Endothelial cell of umbilical vein (primary cell): Measurements from ENCODE around the gene HRH2. TPM values are rescaled to one million over a fixed set of nuclear protein-coding genes. Genes with fewer than 3 reads are reported as not detected.

Experiments
- BruUV-seq: library from RNA; stranded (reverse); fragments of 400-500 nt; replicated peaks from 2 replicates; lab custom pipeline; 2021; lab: Mats Ljungman, UMichigan
- CTCF ChIA-PET: fragments of 300-600, 350-600 bp; sonication (Branson Sonifier 250); formaldehyde crosslinking; loops from one replicate; lab custom pipeline; 2021; ENCODE audit warnings: antibody characterized with exemption, inconsistent platforms; lab: Charles Lee
- POLR2A ChIA-PET: fragments of 300-600, 350-600 bp; sonication (Branson Sonifier 250); formaldehyde crosslinking; loops from one replicate; lab custom pipeline; 2021; ENCODE audit warnings: antibody characterized with exemption, inconsistent platforms; lab: Charles Lee
- DNase-seq: peaks from one replicate; pipeline ENCODE4 v3.0.0-alpha.2; 2011; ENCODE audit warnings: low read depth, low spot score
- FAIRE-seq: peaks from 2 replicates; lab custom pipeline; 2011; peaks lifted over from hg19 to GRCh38; lab: Jason Lieb, UNC
- H2AFZ ChIP-seq: 2 replicates; pipeline ENCODE4 v1.6.0; 2012; ENCODE audit warnings: low read depth, low read length, control low read depth, inconsistent platforms
- H3K27ac ChIP-seq: 2 replicates; pipeline ENCODE4 v1.5.1; 2011; ENCODE audit warnings: low read depth, mild to moderate bottlenecking, control low read depth, low read length, moderate library complexity; ENCODE audit not compliant: insufficient read depth
- H3K27me3 ChIP-seq, 2 experiments: 2 replicates each; pipeline versions ENCODE4 v1.6.0 to v1.6.1; 2011; ENCODE audit warnings: low read length in 2 of 2, mixed read lengths in 1 of 2; ENCODE audit not compliant: control insufficient read depth in 2 of 2, insufficient read depth in 2 of 2
- H3K36me3 ChIP-seq, 2 experiments: 2 replicates in 1 of 2; 3 replicates in 1 of 2; pipeline ENCODE4 v1.5.1; 2011; ENCODE audit warnings: low read length in 2 of 2, mild to moderate bottlenecking in 1 of 2, moderate library complexity in 1 of 2; ENCODE audit not compliant: control insufficient read depth in 2 of 2, insufficient read depth in 2 of 2; ENCODE audit errors: extremely low read depth in 1 of 2
- H3K4me1 ChIP-seq: 3 replicates; pipeline ENCODE4 v1.5.1; 2011; ENCODE audit warnings: mild to moderate bottlenecking, low read length; ENCODE audit not compliant: control insufficient read depth, insufficient read depth; ENCODE audit errors: extremely low read depth
- H3K4me2 ChIP-seq: 2 replicates; pipeline ENCODE4 v1.6.1; 2011; ENCODE audit warnings: low read length, control low read depth, mixed read lengths; ENCODE audit not compliant: insufficient read depth
- H3K4me3 ChIP-seq, 3 experiments: fragments of 200-600 bp in 1 of 3; sonication (generic), shearing (Covaris generic) in 1 of 3; replicated peaks in 1 of 3; 2 replicates each; pipeline ENCODE4 v1.5.1; 2011 to 2016; ENCODE audit warnings: control low read depth in 3 of 3, low read length in 3 of 3, mild to moderate bottlenecking in 2 of 3, inconsistent platforms in 1 of 3, low read depth in 1 of 3, moderate library complexity in 1 of 3; ENCODE audit not compliant: insufficient read depth in 1 of 3
- H3K79me2 ChIP-seq: 2 replicates; pipeline ENCODE4 v1.6.0; 2012; ENCODE audit warnings: low read length, inconsistent platforms; ENCODE audit not compliant: control insufficient read depth, insufficient read depth
- H3K9ac ChIP-seq: replicated peaks from 2 replicates; pipeline ENCODE3; 2011; ENCODE audit warnings: low read length, control low read depth; ENCODE audit not compliant: insufficient read depth; ENCODE audit errors: extremely low read depth
- H3K9me1 ChIP-seq: replicated peaks from 3 replicates; pipeline ENCODE4 v1.6.0; 2011; ENCODE audit warnings: mild to moderate bottlenecking, low read length; ENCODE audit not compliant: control insufficient read depth, insufficient read depth; ENCODE audit errors: extremely low read depth
- H3K9me3 ChIP-seq: replicated peaks from 2 replicates; pipeline ENCODE4 v1.5.1; 2012; ENCODE audit warnings: low read length, inconsistent platforms; ENCODE audit not compliant: control insufficient read depth, insufficient read depth
- H4K20me1 ChIP-seq: replicated peaks from 2 replicates; pipeline ENCODE3; 2011; ENCODE audit warnings: mild to moderate bottlenecking, low read length; ENCODE audit not compliant: control insufficient read depth, insufficient read depth; ENCODE audit errors: extremely low read depth
- EZH2 ChIP-seq: IDR thresholded peaks from 2 replicates; pipeline ENCODE4 v1.6.1; 2012; ENCODE audit warnings: borderline replicate concordance, low read depth, mild to moderate bottlenecking, moderate library complexity, low read length, inconsistent platforms; ENCODE audit not compliant: severe bottlenecking
- FOS ChIP-seq: IDR thresholded peaks from 2 replicates; pipeline ENCODE4 v1.6.1; 2011; ENCODE audit warnings: mild to moderate bottlenecking, low read length, moderate library complexity, borderline replicate concordance; ENCODE audit not compliant: insufficient read depth
- GATA2 ChIP-seq: IDR thresholded peaks from 2 replicates; pipeline ENCODE4 v1.7.0; 2011; ENCODE audit warnings: low read depth, mild to moderate bottlenecking, moderate library complexity, mixed read lengths, low read length; ENCODE audit not compliant: insufficient read length, insufficient read depth
- JUN ChIP-seq: IDR thresholded peaks from 2 replicates; pipeline ENCODE4 v1.6.1; 2011; ENCODE audit warnings: borderline replicate concordance, low read depth; ENCODE audit not compliant: insufficient read length, insufficient read depth
- POLR2A ChIP-seq: IDR thresholded peaks from 2 replicates; pipeline ENCODE4 v1.6.1; 2012; ENCODE audit warnings: low read depth, mild to moderate bottlenecking, control low read depth, low read length
- POLR2AphosphoS5 ChIP-seq: IDR thresholded peaks from 2 replicates; pipeline ENCODE4 v1.6.1; 2012; ENCODE audit warnings: low read depth, mild to moderate bottlenecking, control low read depth, low read length, moderate library complexity; ENCODE audit not compliant: insufficient read depth
- dilution Hi-C: fragments of 300-500 bp; cut with MboI; formaldehyde crosslinking; loops from one replicate; pipeline ENCODE4 v1.15.0; 2019; ENCODE audit warnings: low sequenced_read_pairs; ENCODE audit not compliant: extremely low pct_ligation_motif_present
- intact Hi-C: fragments of 100-400 bp; cut with micrococcal nuclease; formaldehyde crosslinking; loops from one replicate; pipeline ENCODE4 v1.10.0; 2022
- polyA plus RNA-seq, 4 experiments: library from polyadenylated mRNA; depleted of rRNA in 3 of 4; stranded (reverse) in 3 of 4; unstranded in 1 of 4; fragments of >200 nt; gene quantifications; 2 replicates each; pipeline versions ENCODE4 v1.2.1 to v1.2.3, GENCODE V29; 2011 to 2012; ENCODE audit warnings: missing spikeins in 1 of 4
- total RNA-seq: library from RNA; stranded (reverse); gene quantifications from 2 replicates; pipeline ENCODE4 v1.2.3, GENCODE V29; 2021
- TF ChIP-seq, protein P1 (sequence below): IDR thresholded peaks from 2 replicates; pipeline ENCODE4 v1.6.1; 2011; ENCODE audit not compliant: insufficient read depth, insufficient read length
- TF ChIP-seq, protein P2 (sequence below), 2 donors: IDR thresholded peaks; 1 replicate in 1 of 2; 2 replicates in 1 of 2; pipeline ENCODE4 v1.5.1; 2011; ENCODE audit warnings: low read length in 2 of 2, mild to moderate bottlenecking in 2 of 2, moderate library complexity in 2 of 2, control low read depth in 1 of 2, inconsistent platforms in 1 of 2, low read depth in 1 of 2; ENCODE audit not compliant: insufficient read depth in 1 of 2; ENCODE audit errors: extremely low read depth in 1 of 2

Gene HRH2
- total and polyA plus RNA-seq, 2 donors (not counting 3 experiments of a cell fraction or from before 2014, with no cell fraction given), result not detected

DNA sequence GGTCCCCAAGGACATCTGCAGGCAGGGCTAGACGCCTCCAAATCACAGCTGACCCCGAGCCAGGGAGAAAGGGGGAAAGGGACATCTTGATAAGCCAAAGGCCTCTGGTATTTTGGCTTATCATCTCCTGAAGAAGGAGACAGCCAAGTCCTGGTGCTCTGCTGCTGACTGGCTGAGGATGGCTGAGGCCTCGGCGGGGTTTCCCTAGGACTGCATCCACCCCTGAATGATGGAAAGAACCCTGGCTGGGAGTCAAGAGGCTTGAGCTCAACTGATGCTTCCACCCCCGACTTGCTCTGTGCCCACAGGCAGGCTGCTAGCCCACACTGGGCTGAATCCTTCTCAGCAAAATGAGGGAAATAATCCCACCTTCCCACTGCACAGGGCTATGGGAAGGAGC is 30.9 kb upstream of the HRH2 start:
- dilution Hi-C loops, result no loop called here
- H3K4me2 ChIP-seq, result no peak overlapping the region
- no peak overlapping the region for H2AFZ ChIP-seq
- peaks cover 2% of the 10 kb centered on the region for H3K9me3 ChIP-seq
- H3K27ac ChIP-seq, result no peak overlapping the region
- no peaks in the 10 kb centered on the region for H4K20me1 ChIP-seq
- FAIRE-seq (no peak), DNase-seq (no peak)
- no peaks in the 10 kb centered on the region for H3K4me1 ChIP-seq
- CTCF ChIA-PET, result no interaction called here
- no peaks in the 10 kb centered on the region for H3K9me1 ChIP-seq
- no peaks in the 10 kb centered on the region for H3K36me3 ChIP-seq
- no peaks in the 10 kb centered on the region for H3K79me2 ChIP-seq
- no peak overlapping the region for H3K4me3 ChIP-seq
- no peaks in the 10 kb centered on the region for H3K27me3 ChIP-seq
- POLR2A ChIA-PET, result no interaction called here
- TF ChIP-seq JUN (no peak), EZH2 (no peak), GATA2 (no peak), FOS (no peak), POLR2AphosphoS5 (no peak)
- TF ChIP-seq, protein P1, sequence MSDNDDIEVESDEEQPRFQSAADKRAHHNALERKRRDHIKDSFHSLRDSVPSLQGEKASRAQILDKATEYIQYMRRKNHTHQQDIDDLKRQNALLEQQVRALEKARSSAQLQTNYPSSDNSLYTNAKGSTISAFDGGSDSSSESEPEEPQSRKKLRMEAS, result no peak
- no peak overlapping the region for H3K9ac ChIP-seq
- no TSS peak for BruUV-seq
- intact Hi-C loops, result no loop called here

DNA sequence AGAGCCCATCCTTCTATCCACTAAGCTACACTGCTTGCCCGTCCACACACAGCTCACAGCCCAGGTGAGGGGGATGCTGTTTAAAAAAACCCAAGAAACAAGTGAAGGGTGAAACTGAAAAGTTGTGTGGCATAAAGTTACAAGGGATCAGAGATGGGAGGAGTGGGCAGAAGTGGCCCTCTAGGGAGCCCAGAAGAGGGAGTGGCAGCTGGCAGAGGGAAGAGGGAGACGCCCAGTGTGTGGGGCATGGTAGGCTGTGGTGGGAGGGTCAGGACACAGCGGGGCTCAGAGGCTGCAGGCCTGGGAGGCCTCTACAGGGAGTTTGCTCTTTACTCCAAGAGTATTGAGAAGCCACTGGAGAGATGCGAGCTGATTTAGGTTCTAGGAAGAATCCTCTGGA is 30.1 kb upstream of the HRH2 start:
- no TSS peak for BruUV-seq
- Histone ChIP-seq H3K4me3 (no peak overlapping the region), H3K9me1 (no peaks in the 10 kb centered on the region), H3K4me2 (no peak overlapping the region), H2AFZ (no peak overlapping the region), H3K79me2 (no peaks in the 10 kb centered on the region), H3K9me3 (peaks cover 2% of the 10 kb centered on the region), H3K27ac (no peak overlapping the region), H3K9ac (no peak overlapping the region), H3K27me3 (no peaks in the 10 kb centered on the region), H3K36me3 (no peaks in the 10 kb centered on the region), H3K4me1 (no peaks in the 10 kb centered on the region), H4K20me1 (no peaks in the 10 kb centered on the region)
- no peak for FAIRE-seq
- no peak for TF ChIP-seq JUN
- TF ChIP-seq POLR2AphosphoS5, result no peak
- TF ChIP-seq, protein P1, result no peak
- TF ChIP-seq FOS, result no peak
- no peak for TF ChIP-seq POLR2A
- no peak for TF ChIP-seq EZH2
- TF ChIP-seq, protein P2, sequence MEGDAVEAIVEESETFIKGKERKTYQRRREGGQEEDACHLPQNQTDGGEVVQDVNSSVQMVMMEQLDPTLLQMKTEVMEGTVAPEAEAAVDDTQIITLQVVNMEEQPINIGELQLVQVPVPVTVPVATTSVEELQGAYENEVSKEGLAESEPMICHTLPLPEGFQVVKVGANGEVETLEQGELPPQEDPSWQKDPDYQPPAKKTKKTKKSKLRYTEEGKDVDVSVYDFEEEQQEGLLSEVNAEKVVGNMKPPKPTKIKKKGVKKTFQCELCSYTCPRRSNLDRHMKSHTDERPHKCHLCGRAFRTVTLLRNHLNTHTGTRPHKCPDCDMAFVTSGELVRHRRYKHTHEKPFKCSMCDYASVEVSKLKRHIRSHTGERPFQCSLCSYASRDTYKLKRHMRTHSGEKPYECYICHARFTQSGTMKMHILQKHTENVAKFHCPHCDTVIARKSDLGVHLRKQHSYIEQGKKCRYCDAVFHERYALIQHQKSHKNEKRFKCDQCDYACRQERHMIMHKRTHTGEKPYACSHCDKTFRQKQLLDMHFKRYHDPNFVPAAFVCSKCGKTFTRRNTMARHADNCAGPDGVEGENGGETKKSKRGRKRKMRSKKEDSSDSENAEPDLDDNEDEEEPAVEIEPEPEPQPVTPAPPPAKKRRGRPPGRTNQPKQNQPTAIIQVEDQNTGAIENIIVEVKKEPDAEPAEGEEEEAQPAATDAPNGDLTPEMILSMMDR (IDR thresholded peaks at IDR 0.05; ENCODE audit: extremely low read depth in 1 of 2, insufficient read depth in 1 of 2, low read depth in 1 of 2, low read length in 2 of 2), result no peak
- intact Hi-C loops, result no loop called here
- no peak for DNase-seq
- POLR2A ChIA-PET, result no interaction called here
- CTCF ChIA-PET, result no interaction called here
- dilution Hi-C loops, result no loop called here
